SK-N-SH (cell line): ENCODE measurements around the gene NISCH. TPM values are rescaled to one million over a fixed set of nuclear protein-coding genes. Genes with fewer than 3 reads are reported as not detected.
A peak's percentile ranks its signal among the peaks of the same experiment; 100 is the strongest.

Experiments
- CTCF ChIA-PET: fragments of 300-600, 350-600 bp; formaldehyde crosslinking; extraction: SDS; loops from one replicate; lab custom pipeline; 2021; lab: Yijun Ruan, JAX
- POLR2A ChIA-PET: fragments of 350-600 bp; sonication (Branson Sonifier 250); formaldehyde crosslinking; extraction: SDS; loops from one replicate; lab custom pipeline; 2020; ENCODE audit warnings: antibody characterized with exemption, inconsistent platforms; lab: Yijun Ruan, JAX
- DNase-seq: peaks from one replicate; pipeline ENCODE4 v3.0.0; 2012
- H2AFZ ChIP-seq: fragments of 200-600 bp; sonication (generic); 2 replicates; pipeline ENCODE4 v1.8.1; 2016; ENCODE audit warnings: antibody characterized with exemption, mild to moderate bottlenecking, low read depth
- H3F3A ChIP-seq: fragments of 200-600 bp; sonication (generic); replicated peaks from 2 replicates; pipeline ENCODE3; 2016; ENCODE audit warnings: antibody characterized with exemption, mild to moderate bottlenecking; ENCODE audit not compliant: insufficient read depth
- H3K27ac ChIP-seq, 2 experiments: fragments of 200-500 bp in 1 of 2; fragments of 200-600 bp in 1 of 2; sonication (Bioruptor generic) in 1 of 2; sonication (generic), shearing (Covaris generic) in 1 of 2; 2 replicates each; pipeline versions ENCODE4 v1.5.1 to v1.6.1; 2014 to 2016; ENCODE audit warnings: low read depth in 2 of 2, inconsistent platforms in 1 of 2, low read length in 1 of 2, mild to moderate bottlenecking in 1 of 2, mixed read lengths in 1 of 2
- H3K27me3 ChIP-seq: fragments of 200-600 bp; sonication (generic), shearing (Covaris generic); 2 replicates; pipeline ENCODE4 v1.6.1; 2016; ENCODE audit warnings: mixed run types; ENCODE audit not compliant: insufficient read depth
- H3K36me3 ChIP-seq, 2 experiments: fragments of 200-500 bp in 1 of 2; fragments of 200-600 bp in 1 of 2; sonication (Bioruptor generic) in 1 of 2; sonication (generic) in 1 of 2; replicated peaks in 1 of 2; 2 replicates each; pipeline versions ENCODE3 to v1.5.1; 2014 to 2016; ENCODE audit warnings: low read length in 1 of 2, mild to moderate bottlenecking in 1 of 2; ENCODE audit not compliant: insufficient read depth in 2 of 2, control insufficient read depth in 1 of 2
- H3K4me1 ChIP-seq, 2 experiments: fragments of 200-500 bp in 1 of 2; fragments of 200-600 bp in 1 of 2; sonication (Bioruptor generic) in 1 of 2; sonication (generic), shearing (Covaris generic) in 1 of 2; 2 replicates each; pipeline versions ENCODE4 v1.5.1 to v1.6.1; 2014 to 2016; ENCODE audit warnings: low read depth in 1 of 2, low read length in 1 of 2, mixed run types in 1 of 2; ENCODE audit not compliant: insufficient read depth in 2 of 2, control insufficient read depth in 1 of 2
- H3K4me2 ChIP-seq: fragments of 200-600 bp; sonication (generic), shearing (Covaris generic); 2 replicates; pipeline ENCODE4 v1.6.1; 2017; ENCODE audit warnings: mixed run types
- H3K4me3 ChIP-seq, 2 experiments: fragments of 200-500 bp in 1 of 2; fragments of 200-600 bp in 1 of 2; sonication (Bioruptor generic) in 1 of 2; sonication (generic), shearing (Covaris generic) in 1 of 2; 2 replicates each; pipeline versions ENCODE4 v1.5.1 to v1.8.1; 2014 to 2016; ENCODE audit warnings: low read depth in 2 of 2, inconsistent platforms in 1 of 2, low read length in 1 of 2, mild to moderate bottlenecking in 1 of 2, mixed read lengths in 1 of 2, moderate library complexity in 1 of 2
- H3K79me2 ChIP-seq: fragments of 200-600 bp; sonication (generic); 2 replicates; pipeline ENCODE4 v1.8.1; 2017; ENCODE audit warnings: mild to moderate bottlenecking; ENCODE audit not compliant: insufficient read depth
- H3K9ac ChIP-seq: fragments of 200-600 bp; sonication (generic); 2 replicates; pipeline ENCODE4 v1.6.1; 2017; ENCODE audit warnings: mixed run types
- H3K9me2 ChIP-seq: fragments of 200-600 bp; sonication (generic); 2 replicates; pipeline ENCODE4 v1.6.1; 2017; ENCODE audit warnings: mixed run types
- H3K9me3 ChIP-seq: fragments of 200-600 bp; sonication (generic); 2 replicates; pipeline ENCODE4 v1.6.1; 2017; ENCODE audit warnings: mixed run types, mild to moderate bottlenecking, moderate library complexity
- H4K20me1 ChIP-seq: fragments of 200-600 bp; sonication (generic); 2 replicates; pipeline ENCODE4 v1.6.1; 2017; ENCODE audit warnings: mild to moderate bottlenecking, mixed run types; ENCODE audit not compliant: insufficient read depth
- CHD2 ChIP-seq: fragments of 150-350 bp; IDR thresholded peaks from 2 replicates; pipeline ENCODE4 v1.6.1; 2018; ENCODE audit warnings: low read length; ENCODE audit not compliant: partially characterized antibody
- ELF1 ChIP-seq: IDR thresholded peaks from 2 replicates; pipeline ENCODE4 v1.4.0; 2012
- FOXM1 ChIP-seq: IDR thresholded peaks from 2 replicates; pipeline ENCODE4 v1.4.0; 2012; ENCODE audit warnings: low read depth, mild to moderate bottlenecking
- GATA2 ChIP-seq: sonication (generic); formaldehyde crosslinking; IDR thresholded peaks from 2 replicates; pipeline ENCODE4 v1.5.0; 2020; ENCODE audit warnings: mild to moderate bottlenecking, missing genetic modification reagents
- MEF2A ChIP-seq: IDR thresholded peaks from 2 replicates; pipeline ENCODE4 v1.4.0; 2012; ENCODE audit warnings: low read depth, borderline replicate concordance
- NRF1 ChIP-seq: IDR thresholded peaks from 2 replicates; pipeline ENCODE4 v1.6.1; 2012; ENCODE audit warnings: low read depth, mild to moderate bottlenecking, low read length
- RAD21 ChIP-seq: IDR thresholded peaks from 2 replicates; pipeline ENCODE4 v1.6.1; 2012; ENCODE audit warnings: mild to moderate bottlenecking, low read length
- RXRA ChIP-seq: IDR thresholded peaks from 2 replicates; pipeline ENCODE4 v1.4.0; 2012; ENCODE audit warnings: low read depth, mild to moderate bottlenecking, borderline replicate concordance
- SIN3A ChIP-seq: IDR thresholded peaks from 2 replicates; pipeline ENCODE4 v1.6.1; 2012; ENCODE audit warnings: low read depth, mild to moderate bottlenecking, low read length, moderate library complexity, borderline replicate concordance
- SMC3 ChIP-seq: IDR thresholded peaks from 2 replicates; pipeline ENCODE4 v1.6.1; 2012; ENCODE audit warnings: low read depth, low read length, improper control_type of control experiment
- TCF12 ChIP-seq: IDR thresholded peaks from 2 replicates; pipeline ENCODE4 v1.4.0; 2012
- TEAD4 ChIP-seq: IDR thresholded peaks from 2 replicates; pipeline ENCODE4 v1.4.0; 2012; ENCODE audit warnings: mild to moderate bottlenecking, borderline replicate concordance; ENCODE audit not compliant: insufficient read depth
- WGBS: methylation state at CpG from one replicate; pipeline ENCODE4 v1.1.6; 2017; ENCODE audit warnings: low lambda C conversion rate; 5-methylcytosine and 5-hydroxymethylcytosine counted together
- polyA plus RNA-seq, 3 experiments: library from polyadenylated mRNA; depleted of rRNA; stranded (reverse); fragments of >200 nt; gene quantifications; 2 replicates each; pipeline ENCODE4 v1.2.3, GENCODE V29; 2012
- TF ChIP-seq, protein P1 (sequence below): fragments of 150-350 bp; IDR thresholded peaks from 2 replicates; pipeline ENCODE4 v1.6.1; 2016; ENCODE audit warnings: mild to moderate bottlenecking, low read depth, low read length
- TF ChIP-seq, protein P2 (sequence below): fragments of 150-350 bp; IDR thresholded peaks from 2 replicates; pipeline ENCODE4 v1.6.1; 2017; ENCODE audit warnings: antibody characterized with exemption, low read length, low read depth, borderline replicate concordance
- TF ChIP-seq, protein P3 (sequence below): fragments of 200-600 bp; sonication (generic); IDR thresholded peaks from 2 replicates; pipeline ENCODE4 v1.6.1; 2017; ENCODE audit warnings: antibody characterized with exemption, mild to moderate bottlenecking, moderate library complexity
- TF ChIP-seq, protein P4 (sequence below): IDR thresholded peaks from 2 replicates; pipeline ENCODE4 v1.4.0; 2012; ENCODE audit warnings: low read depth, borderline replicate concordance

The NISCH gene
- polyA plus RNA-seq, 1 of the 3 experiments (the other 2 are of a cell fraction), result 77.5 TPM

DNA sequence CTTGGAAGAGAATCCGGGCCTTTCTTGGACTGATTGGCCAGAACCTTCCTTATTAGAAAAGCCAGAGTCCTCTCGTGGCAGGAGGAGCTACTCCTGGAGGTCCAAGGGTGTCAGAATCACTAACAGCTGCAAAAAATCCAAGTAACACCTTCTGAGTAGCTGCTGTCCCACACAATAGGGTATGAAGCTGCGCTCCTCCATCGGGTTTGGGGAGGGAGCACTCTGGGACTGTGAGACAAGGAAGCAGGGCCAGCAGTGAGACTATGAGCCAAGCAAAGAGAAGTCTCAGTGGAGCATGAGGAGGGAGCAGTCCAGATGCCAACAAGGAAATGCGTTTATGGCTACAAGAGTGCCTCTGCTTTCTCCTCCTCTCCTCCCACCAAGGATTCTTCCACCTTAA is 32.2 kb upstream of the NISCH start:
- no peak for DNase-seq
- H3K27ac ChIP-seq, result no peak overlapping the region
- H3K9me2 ChIP-seq, result no peaks in the 10 kb centered on the region
- H3K27me3 ChIP-seq, result no peaks in the 10 kb centered on the region
- no peaks in the 10 kb centered on the region for H3K36me3 ChIP-seq
- no peaks in the 10 kb centered on the region for H4K20me1 ChIP-seq
- no peak overlapping the region for H3K9ac ChIP-seq
- no peaks in the 10 kb centered on the region for H3F3A ChIP-seq
- no peak overlapping the region for H2AFZ ChIP-seq
- no peak overlapping the region for H3K4me3 ChIP-seq
- WGBS, result 85% methylated on average over 3 of the region's 5 CpGs
- TF ChIP-seq, protein P1, sequence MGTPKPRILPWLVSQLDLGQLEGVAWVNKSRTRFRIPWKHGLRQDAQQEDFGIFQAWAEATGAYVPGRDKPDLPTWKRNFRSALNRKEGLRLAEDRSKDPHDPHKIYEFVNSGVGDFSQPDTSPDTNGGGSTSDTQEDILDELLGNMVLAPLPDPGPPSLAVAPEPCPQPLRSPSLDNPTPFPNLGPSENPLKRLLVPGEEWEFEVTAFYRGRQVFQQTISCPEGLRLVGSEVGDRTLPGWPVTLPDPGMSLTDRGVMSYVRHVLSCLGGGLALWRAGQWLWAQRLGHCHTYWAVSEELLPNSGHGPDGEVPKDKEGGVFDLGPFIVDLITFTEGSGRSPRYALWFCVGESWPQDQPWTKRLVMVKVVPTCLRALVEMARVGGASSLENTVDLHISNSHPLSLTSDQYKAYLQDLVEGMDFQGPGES, result no peak
- TF ChIP-seq FOXM1 (no peak), TCF12 (no peak), RXRA (no peak), NRF1 (no peak), SIN3A (no peak), TEAD4 (no peak), MEF2A (no peak), SMC3 (no peak), ELF1 (no peak)
- TF ChIP-seq, protein P2, sequence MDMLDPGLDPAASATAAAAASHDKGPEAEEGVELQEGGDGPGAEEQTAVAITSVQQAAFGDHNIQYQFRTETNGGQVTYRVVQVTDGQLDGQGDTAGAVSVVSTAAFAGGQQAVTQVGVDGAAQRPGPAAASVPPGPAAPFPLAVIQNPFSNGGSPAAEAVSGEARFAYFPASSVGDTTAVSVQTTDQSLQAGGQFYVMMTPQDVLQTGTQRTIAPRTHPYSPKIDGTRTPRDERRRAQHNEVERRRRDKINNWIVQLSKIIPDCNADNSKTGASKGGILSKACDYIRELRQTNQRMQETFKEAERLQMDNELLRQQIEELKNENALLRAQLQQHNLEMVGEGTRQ, result no peak
- TF ChIP-seq, protein P3, sequence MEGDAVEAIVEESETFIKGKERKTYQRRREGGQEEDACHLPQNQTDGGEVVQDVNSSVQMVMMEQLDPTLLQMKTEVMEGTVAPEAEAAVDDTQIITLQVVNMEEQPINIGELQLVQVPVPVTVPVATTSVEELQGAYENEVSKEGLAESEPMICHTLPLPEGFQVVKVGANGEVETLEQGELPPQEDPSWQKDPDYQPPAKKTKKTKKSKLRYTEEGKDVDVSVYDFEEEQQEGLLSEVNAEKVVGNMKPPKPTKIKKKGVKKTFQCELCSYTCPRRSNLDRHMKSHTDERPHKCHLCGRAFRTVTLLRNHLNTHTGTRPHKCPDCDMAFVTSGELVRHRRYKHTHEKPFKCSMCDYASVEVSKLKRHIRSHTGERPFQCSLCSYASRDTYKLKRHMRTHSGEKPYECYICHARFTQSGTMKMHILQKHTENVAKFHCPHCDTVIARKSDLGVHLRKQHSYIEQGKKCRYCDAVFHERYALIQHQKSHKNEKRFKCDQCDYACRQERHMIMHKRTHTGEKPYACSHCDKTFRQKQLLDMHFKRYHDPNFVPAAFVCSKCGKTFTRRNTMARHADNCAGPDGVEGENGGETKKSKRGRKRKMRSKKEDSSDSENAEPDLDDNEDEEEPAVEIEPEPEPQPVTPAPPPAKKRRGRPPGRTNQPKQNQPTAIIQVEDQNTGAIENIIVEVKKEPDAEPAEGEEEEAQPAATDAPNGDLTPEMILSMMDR, result no peak
- TF ChIP-seq, all 33 proteins: peak for 0
- CTCF ChIA-PET, result interaction anchor here (28.4 kb wide), 1 partner anchor 25 kb away, joined by 578 read pairs; the partner anchor contains the start of genes NISCH, SEMA3G and TNNC1
- Histone ChIP-seq H3K79me2 (no peaks in the 10 kb centered on the region), H3K9me3 (no peaks in the 10 kb centered on the region), H3K4me2 (no peak overlapping the region), H3K4me1 (no peaks in the 10 kb centered on the region; a peak in 1 of 4 replicates)
- POLR2A ChIA-PET, result no interaction called here

DNA sequence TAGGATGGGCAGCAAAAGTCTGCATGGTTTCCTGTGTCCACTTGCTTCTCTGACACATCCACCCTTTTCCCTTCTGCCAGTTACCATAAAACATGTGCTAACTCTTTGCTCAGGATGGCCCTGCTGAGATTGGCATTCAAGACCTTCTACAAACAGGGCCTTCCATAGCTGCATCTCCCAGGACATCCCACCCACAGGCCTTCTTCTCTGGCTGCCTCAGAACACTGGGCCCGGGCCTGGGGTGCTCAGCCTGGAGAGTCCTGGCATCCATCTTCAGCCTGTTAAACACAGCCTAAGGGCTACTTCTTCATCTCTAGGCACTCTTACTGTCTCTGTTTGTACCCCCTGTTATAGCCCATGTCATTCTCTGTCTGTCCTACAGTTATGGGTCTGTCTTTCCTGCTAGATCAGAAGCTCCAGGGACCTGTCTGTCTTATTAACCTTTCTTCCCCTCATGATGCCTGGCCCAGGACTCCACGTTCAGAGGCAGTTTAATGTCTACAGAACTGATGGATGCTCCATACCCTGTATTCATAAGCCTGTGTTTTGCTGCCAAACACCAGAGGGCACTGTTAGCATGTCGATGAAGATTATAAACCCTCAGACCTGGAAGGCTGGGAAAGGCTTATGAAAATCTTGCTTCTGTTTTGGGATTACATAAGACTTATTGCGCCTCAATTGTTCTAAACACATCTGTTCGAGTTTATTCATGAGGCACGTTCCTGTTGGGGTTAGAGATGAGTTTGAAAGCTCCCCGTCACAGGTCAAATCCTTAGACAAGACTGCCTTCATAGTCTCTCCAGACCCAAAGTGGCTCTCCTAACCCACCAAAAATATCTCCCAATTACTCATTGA is 27.0 kb upstream of the NISCH start:
- Histone ChIP-seq H3K9me3 (no peaks in the 10 kb centered on the region), H4K20me1 (no peaks in the 10 kb centered on the region), H3K4me1 (peaks cover 0 to 3% of the 10 kb centered on the region in 2 experiments; a peak in 1 of 4 replicates), H3K27ac (no peak overlapping the region), H3K9me2 (no peaks in the 10 kb centered on the region), H3K9ac (no peak overlapping the region), H3K27me3 (no peaks in the 10 kb centered on the region), H3K4me3 (no peak overlapping the region; a peak in 1 of 4 replicates), H2AFZ (no peak overlapping the region), H3K4me2 (no peak overlapping the region), H3F3A (no peaks in the 10 kb centered on the region), H3K79me2 (no peaks in the 10 kb centered on the region), H3K36me3 (no peaks in the 10 kb centered on the region)
- ChIA-PET CTCF (interaction anchor here (0.7 to 28.4 kb wide), 22 partner anchors 9 to 1019 kb away, joined by 3 to 578 read pairs (median 4); partner anchors contain the start of genes NISCH, SEMA3G and TNNC1), POLR2A (interaction anchor here (0.6 kb wide), 1 partner anchor 213 kb away, joined by 3 read pairs; no protein-coding TSS in a partner anchor)
- 14% methylated on average over 7 of the region's 7 CpGs for WGBS
- DNase-seq, result peak; percentile 70
- TF ChIP-seq CHD2 (no peak), TCF12 (no peak), RAD21 (peak; percentile 85), SMC3 (peak; percentile 88), NRF1 (0 out of 2 replicates have a peak, but pooled peaks have one; percentile 9), GATA2 (CRISPR knock-in tag) (no peak)
- TF ChIP-seq, protein P4, sequence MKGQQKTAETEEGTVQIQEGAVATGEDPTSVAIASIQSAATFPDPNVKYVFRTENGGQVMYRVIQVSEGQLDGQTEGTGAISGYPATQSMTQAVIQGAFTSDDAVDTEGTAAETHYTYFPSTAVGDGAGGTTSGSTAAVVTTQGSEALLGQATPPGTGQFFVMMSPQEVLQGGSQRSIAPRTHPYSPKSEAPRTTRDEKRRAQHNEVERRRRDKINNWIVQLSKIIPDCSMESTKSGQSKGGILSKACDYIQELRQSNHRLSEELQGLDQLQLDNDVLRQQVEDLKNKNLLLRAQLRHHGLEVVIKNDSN, result no peak
- TF ChIP-seq, protein P2, result no peak
- TF ChIP-seq, protein P3, result peak; percentile 85
